ENCODE results near the gene CHRND.

Gene CHRND

DNA sequence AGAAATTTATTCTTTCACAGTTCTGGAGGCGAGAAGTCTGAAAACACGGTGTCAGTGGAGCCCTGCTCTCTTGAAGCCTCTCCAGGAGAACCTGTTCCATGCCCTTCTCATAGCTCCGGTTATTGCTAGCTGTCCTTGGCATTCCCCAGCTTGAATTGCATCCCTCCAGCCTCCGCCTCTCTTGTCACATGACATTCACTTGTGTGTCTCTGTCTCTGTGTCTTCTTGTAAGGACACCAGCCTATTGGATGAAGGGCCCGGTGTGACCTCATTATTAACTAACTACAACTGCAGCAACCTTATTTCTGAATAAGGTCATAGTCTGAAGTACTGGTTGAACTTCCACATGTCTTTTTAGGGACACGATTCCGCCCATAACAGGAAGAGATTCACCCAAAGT lies 10.3 kb upstream of the CHRND start:
- TF ChIP-seq, protein P1, sequence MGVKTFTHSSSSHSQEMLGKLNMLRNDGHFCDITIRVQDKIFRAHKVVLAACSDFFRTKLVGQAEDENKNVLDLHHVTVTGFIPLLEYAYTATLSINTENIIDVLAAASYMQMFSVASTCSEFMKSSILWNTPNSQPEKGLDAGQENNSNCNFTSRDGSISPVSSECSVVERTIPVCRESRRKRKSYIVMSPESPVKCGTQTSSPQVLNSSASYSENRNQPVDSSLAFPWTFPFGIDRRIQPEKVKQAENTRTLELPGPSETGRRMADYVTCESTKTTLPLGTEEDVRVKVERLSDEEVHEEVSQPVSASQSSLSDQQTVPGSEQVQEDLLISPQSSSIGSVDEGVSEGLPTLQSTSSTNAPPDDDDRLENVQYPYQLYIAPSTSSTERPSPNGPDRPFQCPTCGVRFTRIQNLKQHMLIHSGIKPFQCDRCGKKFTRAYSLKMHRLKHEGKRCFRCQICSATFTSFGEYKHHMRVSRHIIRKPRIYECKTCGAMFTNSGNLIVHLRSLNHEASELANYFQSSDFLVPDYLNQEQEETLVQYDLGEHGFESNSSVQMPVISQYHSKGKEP (tag by site-specific recombination; IDR thresholded peaks at IDR 0.05) = no peak
- TF ChIP-seq ZNF174 (tag by site-specific recombination; IDR thresholded peaks at IDR 0.05) = no peak
- no peak for TF ChIP-seq ZSCAN30 (tag by site-specific recombination; IDR thresholded peaks at IDR 0.05)
- TF ChIP-seq SETDB1 (IDR thresholded peaks at IDR 0.05; ENCODE audit: insufficient read length, low read length) = no peak
- TF ChIP-seq ZNF558 (tag by site-specific recombination; IDR thresholded peaks at IDR 0.05) = no peak
- TF ChIP-seq ZNF777 (tag by site-specific recombination; IDR thresholded peaks at IDR 0.05; ENCODE audit: borderline replicate concordance) = no peak
- no peak for TF ChIP-seq ZNF521 (tag by site-specific recombination; IDR thresholded peaks at IDR 0.05)
- no peak for TF ChIP-seq ZNF776 (tag by site-specific recombination; IDR thresholded peaks at IDR 0.05; ENCODE audit: borderline replicate concordance)
- no peak for TF ChIP-seq ZNF169 (tag by site-specific recombination; IDR thresholded peaks at IDR 0.05)
- TF ChIP-seq FEZF1 (tag by site-specific recombination; IDR thresholded peaks at IDR 0.05) = no peak
- no peak for TF ChIP-seq ZFHX2 (tag by site-specific recombination; conservative IDR thresholded peaks at IDR 0.05)
- no peak for TF ChIP-seq ZNF140 (tag by site-specific recombination; IDR thresholded peaks at IDR 0.05)
- no peak for TF ChIP-seq ZNF23 (tag by site-specific recombination; IDR thresholded peaks at IDR 0.05; ENCODE audit: borderline replicate concordance)
- TF ChIP-seq ZNF792 (tag by site-specific recombination; IDR thresholded peaks at IDR 0.05) = no peak
- no peak for TF ChIP-seq ZNF544 (tag by site-specific recombination; IDR thresholded peaks at IDR 0.05)
- TF ChIP-seq KLF16 (tag by site-specific recombination; IDR thresholded peaks at IDR 0.05) = no peak
- no peak for TF ChIP-seq ZNF354C (tag by site-specific recombination; IDR thresholded peaks at IDR 0.05; ENCODE audit: borderline replicate concordance, low read depth)
- TF ChIP-seq ZNF423 (tag by site-specific recombination; IDR thresholded peaks at IDR 0.05) = no peak
- Histone ChIP-seq H3K36me3 (ENCODE audit: control insufficient read depth in 2 of 2, insufficient read depth in 1 of 2, low read length in 2 of 2) (no peaks in the 10 kb centered on the region), H3K4me1 (ENCODE audit: control insufficient read depth, insufficient read depth, low read length) (no peaks in the 10 kb centered on the region), H3K27ac (ENCODE audit: extremely low read depth, low read depth, low read length) (no peak overlapping the region), H3K4me3 (ENCODE audit: low read depth, low read length) (no peak overlapping the region), H3K9me3 (ENCODE audit: control insufficient read depth, insufficient read depth, low read depth, low read length) (no peaks in the 10 kb centered on the region)
- ChIA-PET CTCF (interaction anchor here (0.6 to 0.8 kb wide), 3 partner anchors 142 to 285 kb away, joined by 3 read pairs; no protein-coding TSS in a partner anchor), POLR2A (no interaction called here)

DNA sequence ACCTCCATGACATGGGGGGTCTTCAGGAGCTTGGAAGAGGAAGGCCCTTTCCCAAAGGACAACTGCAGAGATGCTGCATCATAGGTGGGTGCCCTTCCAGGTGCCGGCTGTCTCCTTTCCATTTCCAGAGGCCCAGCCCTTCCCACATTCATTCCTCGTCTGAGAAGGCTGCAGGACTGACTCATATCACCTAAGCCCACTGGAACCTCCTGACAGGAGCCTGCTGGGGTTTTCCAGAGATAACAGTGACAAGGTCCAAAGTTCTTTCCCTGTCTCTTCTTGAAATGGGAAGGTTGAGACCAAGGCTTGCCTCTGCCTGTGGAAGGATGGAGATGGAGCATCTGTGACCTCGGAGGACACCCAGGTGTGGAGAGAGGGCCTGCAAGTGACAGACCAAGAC lies 9.4 kb upstream of the CHRND start:
- Histone ChIP-seq H3K9me3 (ENCODE audit: control insufficient read depth, insufficient read depth, low read depth, low read length) (no peaks in the 10 kb centered on the region), H3K4me1 (ENCODE audit: control insufficient read depth, insufficient read depth, low read length) (no peaks in the 10 kb centered on the region), H3K4me3 (ENCODE audit: low read depth, low read length) (no peak overlapping the region), H3K36me3 (ENCODE audit: control insufficient read depth in 2 of 2, insufficient read depth in 1 of 2, low read length in 2 of 2) (no peaks in the 10 kb centered on the region), H3K27ac (ENCODE audit: extremely low read depth, low read depth, low read length) (no peak overlapping the region)
- TF ChIP-seq GLIS2 (tag by site-specific recombination; IDR thresholded peaks at IDR 0.05) (no peak), ZNF391 (tag by site-specific recombination; IDR thresholded peaks at IDR 0.05; ENCODE audit: borderline replicate concordance, low read depth) (no peak), KLF8 (tag by site-specific recombination; IDR thresholded peaks at IDR 0.05) (no peak), BCL11A (tag by site-specific recombination; IDR thresholded peaks at IDR 0.05; ENCODE audit: low read depth) (no peak), ZNF184 (tag by site-specific recombination; IDR thresholded peaks at IDR 0.05) (no peak), ZNF132 (tag by site-specific recombination; IDR thresholded peaks at IDR 0.05; ENCODE audit: borderline replicate concordance) (no peak), HOXC10 (CRISPR knock-in tag; IDR thresholded peaks at IDR 0.05) (no peak), ZNF248 (tag by site-specific recombination; IDR thresholded peaks at IDR 0.05) (no peak), HOXA7 (CRISPR knock-in tag; IDR thresholded peaks at IDR 0.05; ENCODE audit: borderline replicate concordance) (no peak)
- TF ChIP-seq, protein P2, sequence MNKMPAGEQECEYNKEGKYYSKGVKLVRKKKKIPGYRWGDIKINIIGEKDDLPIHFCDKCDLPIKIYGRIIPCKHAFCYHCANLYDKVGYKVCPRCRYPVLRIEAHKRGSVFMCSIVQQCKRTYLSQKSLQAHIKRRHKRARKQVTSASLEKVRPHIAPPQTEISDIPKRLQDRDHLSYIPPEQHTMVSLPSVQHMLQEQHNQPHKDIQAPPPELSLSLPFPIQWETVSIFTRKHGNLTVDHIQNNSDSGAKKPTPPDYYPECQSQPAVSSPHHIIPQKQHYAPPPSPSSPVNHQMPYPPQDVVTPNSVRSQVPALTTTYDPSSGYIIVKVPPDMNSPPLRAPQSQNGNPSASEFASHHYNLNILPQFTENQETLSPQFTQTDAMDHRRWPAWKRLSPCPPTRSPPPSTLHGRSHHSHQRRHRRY (tag by site-specific recombination; IDR thresholded peaks at IDR 0.05) = no peak
- TF ChIP-seq, protein P3, sequence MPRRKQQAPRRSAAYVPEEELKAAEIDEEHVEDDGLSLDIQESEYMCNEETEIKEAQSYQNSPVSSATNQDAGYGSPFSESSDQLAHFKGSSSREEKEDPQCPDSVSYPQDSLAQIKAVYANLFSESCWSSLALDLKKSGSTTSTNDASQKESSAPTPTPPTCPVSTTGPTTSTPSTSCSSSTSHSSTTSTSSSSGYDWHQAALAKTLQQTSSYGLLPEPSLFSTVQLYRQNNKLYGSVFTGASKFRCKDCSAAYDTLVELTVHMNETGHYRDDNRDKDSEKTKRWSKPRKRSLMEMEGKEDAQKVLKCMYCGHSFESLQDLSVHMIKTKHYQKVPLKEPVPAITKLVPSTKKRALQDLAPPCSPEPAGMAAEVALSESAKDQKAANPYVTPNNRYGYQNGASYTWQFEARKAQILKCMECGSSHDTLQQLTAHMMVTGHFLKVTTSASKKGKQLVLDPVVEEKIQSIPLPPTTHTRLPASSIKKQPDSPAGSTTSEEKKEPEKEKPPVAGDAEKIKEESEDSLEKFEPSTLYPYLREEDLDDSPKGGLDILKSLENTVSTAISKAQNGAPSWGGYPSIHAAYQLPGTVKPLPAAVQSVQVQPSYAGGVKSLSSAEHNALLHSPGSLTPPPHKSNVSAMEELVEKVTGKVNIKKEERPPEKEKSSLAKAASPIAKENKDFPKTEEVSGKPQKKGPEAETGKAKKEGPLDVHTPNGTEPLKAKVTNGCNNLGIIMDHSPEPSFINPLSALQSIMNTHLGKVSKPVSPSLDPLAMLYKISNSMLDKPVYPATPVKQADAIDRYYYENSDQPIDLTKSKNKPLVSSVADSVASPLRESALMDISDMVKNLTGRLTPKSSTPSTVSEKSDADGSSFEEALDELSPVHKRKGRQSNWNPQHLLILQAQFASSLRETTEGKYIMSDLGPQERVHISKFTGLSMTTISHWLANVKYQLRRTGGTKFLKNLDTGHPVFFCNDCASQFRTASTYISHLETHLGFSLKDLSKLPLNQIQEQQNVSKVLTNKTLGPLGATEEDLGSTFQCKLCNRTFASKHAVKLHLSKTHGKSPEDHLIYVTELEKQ (tag by site-specific recombination; IDR thresholded peaks at IDR 0.05; ENCODE audit: borderline replicate concordance) = no peak
- CTCF ChIA-PET = interaction anchor here (0.7 kb wide), 1 partner anchor 286 kb away, joined by 3 read pairs; no protein-coding TSS in a partner anchor
- POLR2A ChIA-PET = no interaction called here
